Brain microvascular endothelial cell (primary cell): ENCODE measurements around the gene LRRC61.
"Not testable (repeated sequence)": the region's sequence is repeated elsewhere in the genome, so short reads cannot be mapped to it uniquely, and the experiment has no call there.

Experiments
- DNase-seq: peaks from one replicate; pipeline ENCODE4 v3.0.0-alpha.2; 2020
- H3K27ac ChIP-seq: fragments of 250-450 bp; sonication (Bioruptor Pico); 2 replicates; pipeline ENCODE4 v1.5.1; 2020; ENCODE audit warnings: mild to moderate bottlenecking, moderate library complexity
- H3K27me3 ChIP-seq: fragments of 250-450 bp; sonication (Bioruptor Pico); replicated peaks from 2 replicates; pipeline ENCODE4 v1.5.1; 2020; ENCODE audit warnings: mild to moderate bottlenecking
- H3K36me3 ChIP-seq: fragments of 250-450 bp; sonication (Bioruptor Pico); replicated peaks from 2 replicates; pipeline ENCODE4 v1.5.1; 2020; ENCODE audit warnings: mild to moderate bottlenecking
- H3K4me3 ChIP-seq: 2 replicates; pipeline ENCODE4 v1.5.1; 2011; ENCODE audit warnings: low read depth, mild to moderate bottlenecking, control low read depth, low read length, moderate library complexity
- CTCF ChIP-seq: IDR thresholded peaks from 2 replicates; pipeline ENCODE4 v1.5.1; 2011; ENCODE audit warnings: low read depth, mild to moderate bottlenecking, moderate library complexity, low read length, control low read depth, inconsistent platforms; ENCODE audit errors: missing control alignments
- in situ Hi-C: cut with HindIII; loops from 2 replicates; pipeline ENCODE4 v1.10.0; 2017; ENCODE audit warnings: low sequenced_read_pairs, low pct_ligation_motif_present

The LRRC61 gene

GRCh38 chr7:150385302-150385723, 62.2 kb downstream of the LRRC61 start:
- Histone ChIP-seq H3K27ac (no peak overlapping the region), H3K36me3 (no peaks in the 10 kb centered on the region), H3K4me3 (no peak overlapping the region), H3K27me3 (no peaks in the 10 kb centered on the region)
- in situ Hi-C loops = no loop called here
- DNase-seq = no peak
- no peak for TF ChIP-seq CTCF

GRCh38 chr7:150385884-150386283, 62.7 kb downstream of the LRRC61 start:
- H3K4me3 ChIP-seq, DNase-seq, H3K36me3 ChIP-seq, in situ Hi-C loops, H3K27me3 ChIP-seq, H3K27ac ChIP-seq: not testable (repeated sequence)
